Stimulated activated CD4-positive, alpha-beta T cell treated with anti-CD3 and anti-CD28 coated beads, TNF-alpha, amount 100 ng/mL, for 24 hours (primary cell): ENCODE data around the gene GPR17.

Experiments
- DNase-seq, 3 experiments: peaks; one replicate each; pipeline ENCODE4 v3.0.0-alpha.2; 2020; ENCODE audit warnings: low read depth in 3 of 3

GPR17 gene

DNA sequence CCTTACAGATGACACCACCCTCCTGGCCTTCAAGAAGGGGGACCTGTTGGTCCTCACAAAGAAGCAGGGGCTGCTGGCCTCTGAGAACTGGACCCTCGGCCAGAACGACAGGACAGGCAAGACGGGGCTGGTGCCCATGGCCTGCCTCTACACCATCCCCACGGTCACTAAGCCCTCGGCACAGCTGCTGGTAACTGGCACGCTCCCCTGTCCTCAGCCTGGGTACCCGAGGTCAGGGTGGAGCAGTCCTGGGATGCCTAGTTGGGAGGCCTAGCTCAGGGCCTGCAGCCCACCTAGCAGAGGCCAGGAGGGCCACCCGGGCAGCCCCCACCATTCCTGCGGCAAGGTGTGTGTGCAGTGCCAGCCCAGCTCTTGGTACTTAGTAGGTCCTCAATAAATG, 16.3 kb upstream of the GPR17 start:
- DNase-seq, result no peak

DNA sequence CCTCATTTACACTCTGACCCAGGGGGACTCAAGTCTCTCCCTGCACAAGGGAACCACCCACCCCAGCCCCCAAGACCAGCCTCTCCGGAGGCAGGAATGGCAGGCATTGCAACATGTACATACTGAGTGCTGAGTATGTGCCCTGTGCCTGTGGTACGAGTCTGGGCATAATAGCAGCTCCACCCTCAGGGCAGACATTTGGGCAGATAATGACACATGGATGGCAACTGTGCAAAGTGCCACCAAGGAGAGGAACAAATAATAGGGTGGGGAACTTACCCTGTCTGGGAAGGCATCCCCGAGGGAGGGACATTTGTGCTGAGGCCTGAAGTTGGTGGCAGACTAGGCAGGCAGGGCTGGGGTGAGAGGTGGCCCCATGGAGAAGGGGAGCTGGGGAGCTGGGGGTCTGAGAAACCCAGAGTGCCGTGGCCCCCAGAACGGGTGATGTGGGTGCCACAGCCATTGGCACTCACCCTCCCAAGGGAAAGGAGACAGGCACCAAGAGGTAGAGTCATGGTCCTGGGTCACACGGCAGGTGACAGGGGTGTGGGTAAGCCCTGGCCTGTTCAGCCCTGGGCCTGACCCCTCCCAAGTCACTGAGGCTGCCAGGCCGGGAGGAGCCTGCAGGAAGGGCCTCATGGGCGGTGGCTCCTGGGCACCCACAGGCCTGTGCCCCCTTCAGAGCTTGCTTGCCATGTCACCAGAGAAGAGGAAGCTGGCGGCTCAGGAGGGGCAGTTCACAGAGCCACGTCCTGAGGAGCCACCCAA, 15.7 kb upstream of the GPR17 start:
- DNase-seq, result no peak

- no peak for DNase-seq
Observed at GRCh38 chr2:127630864-127631540, 15.0 kb upstream of the GPR17 start.

GRCh38 chr2:127631541-127631996, 14.4 kb upstream of the GPR17 start:
- DNase-seq, result no peak

- DNase-seq, result no peak
Observed at GRCh38 chr2:127631997-127632581, 13.9 kb upstream of the GPR17 start.

GRCh38 chr2:127632592-127633489, 13.1 kb upstream of the GPR17 start:
- no peak for DNase-seq

DNA sequence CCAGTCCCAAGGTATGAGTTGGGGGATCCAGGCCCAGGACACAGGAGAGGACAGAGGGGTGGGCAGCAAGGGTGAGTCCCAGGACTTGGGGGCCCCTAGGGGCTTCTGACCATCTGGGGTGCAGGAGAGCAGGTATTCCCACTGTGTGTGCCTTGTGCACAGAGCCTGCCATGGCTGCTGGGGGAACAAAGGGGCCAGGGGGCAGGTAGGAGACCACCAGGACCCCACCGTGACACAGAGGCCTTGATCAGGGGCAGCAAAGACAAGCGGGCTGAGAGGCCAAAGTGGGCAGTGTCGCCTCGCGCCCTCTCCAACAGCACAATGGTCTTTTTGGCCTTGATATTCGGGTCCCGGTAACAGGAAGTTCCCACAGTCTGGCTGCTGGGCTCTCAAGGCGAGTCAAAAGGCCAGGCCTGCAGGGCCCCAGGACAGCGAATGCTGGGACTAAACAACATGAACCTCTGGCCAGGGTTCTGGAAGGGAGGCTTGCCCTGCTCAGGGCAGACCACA, 12.3 kb upstream of the GPR17 start:
- DNase-seq, result no peak

- no peak for DNase-seq
Observed at GRCh38 chr2:127634066-127634617, 11.8 kb upstream of the GPR17 start.

DNA sequence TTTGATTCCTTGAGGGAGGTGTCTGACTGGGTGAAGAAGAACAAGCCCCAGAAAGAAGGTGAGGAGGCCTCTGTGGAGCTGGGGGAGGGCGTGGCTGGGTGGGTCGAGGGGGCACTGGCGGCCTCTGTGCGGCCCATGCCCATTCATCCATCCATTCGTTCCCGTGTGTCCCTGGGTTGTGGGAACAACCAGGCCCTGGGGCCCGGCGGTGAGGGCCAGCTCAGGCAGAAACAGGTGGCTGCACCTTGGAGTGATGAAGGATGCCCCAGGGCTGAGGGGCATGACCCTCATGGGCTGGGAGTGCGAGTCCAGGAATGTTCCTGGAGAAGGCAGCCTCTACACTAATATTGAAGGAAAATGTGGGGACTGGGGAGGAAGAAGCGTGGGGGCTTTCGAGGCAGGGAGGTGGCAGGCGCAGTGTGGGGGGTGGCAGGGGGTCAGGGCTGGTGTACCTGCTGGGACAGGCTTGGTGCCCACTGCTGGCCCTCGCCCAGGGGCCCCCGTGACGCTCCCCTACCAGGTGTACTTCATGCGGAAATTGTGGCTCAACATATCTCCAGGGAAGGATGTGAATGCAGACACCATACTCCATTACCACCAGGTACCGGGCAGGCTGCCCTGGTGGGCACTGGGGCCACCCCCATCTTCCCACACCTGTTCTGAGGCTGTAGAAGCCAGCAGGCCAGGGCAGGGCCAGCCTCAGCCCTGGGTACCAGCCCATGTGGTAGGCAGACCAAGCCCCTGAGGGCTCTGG, 11.2 kb upstream of the GPR17 start:
- DNase-seq, result no peak

GRCh38 chr2:127635380-127636237, 10.3 kb upstream of the GPR17 start:
- DNase-seq, result no peak

DNA sequence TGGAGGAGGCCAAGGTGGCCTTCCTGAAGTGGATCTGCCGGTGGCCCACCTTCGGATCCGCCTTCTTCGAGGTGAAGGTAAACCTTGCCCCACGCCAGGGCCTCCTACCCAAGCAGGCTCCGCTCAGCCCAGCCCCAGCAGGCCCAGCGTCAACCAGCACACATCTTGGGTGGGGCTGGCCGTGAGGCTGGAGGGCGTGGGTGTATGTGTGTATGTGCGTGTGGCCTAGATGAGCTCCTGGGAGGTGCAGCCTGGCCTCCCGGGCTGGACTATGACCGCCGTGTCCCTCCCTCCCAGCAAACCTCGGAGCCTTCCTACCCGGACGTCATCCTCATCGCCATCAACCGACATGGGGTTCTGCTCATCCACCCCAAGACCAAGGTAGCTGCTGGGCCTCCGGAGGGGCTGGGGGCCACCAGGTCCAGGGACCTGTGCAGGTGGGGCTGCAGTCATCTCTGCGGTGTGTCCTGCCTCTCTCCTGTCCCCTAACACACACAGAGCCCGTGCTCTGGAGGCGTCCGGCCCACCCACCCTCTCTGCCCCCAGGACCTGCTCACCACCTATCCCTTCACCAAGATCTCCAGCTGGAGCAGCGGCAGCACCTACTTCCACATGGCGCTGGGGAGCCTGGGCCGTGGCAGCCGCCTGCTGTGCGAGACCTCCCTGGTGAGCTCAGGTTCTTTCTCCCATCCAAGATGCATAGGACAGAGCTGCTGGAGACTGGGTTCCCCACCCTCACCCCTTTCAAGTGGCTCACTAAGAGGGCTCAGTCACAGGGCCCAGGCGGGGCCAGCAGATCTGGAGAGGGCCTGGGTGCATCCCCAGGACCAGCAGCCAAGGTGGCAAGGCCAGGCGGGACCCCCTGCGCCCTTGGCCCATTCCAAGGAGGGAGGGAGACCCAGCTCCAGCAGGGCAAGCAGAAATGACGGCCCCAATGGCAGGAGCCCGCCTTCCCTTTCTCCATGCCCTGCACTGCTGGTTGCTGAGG, 9.4 kb upstream of the GPR17 start:
- no peak for DNase-seq

DNA sequence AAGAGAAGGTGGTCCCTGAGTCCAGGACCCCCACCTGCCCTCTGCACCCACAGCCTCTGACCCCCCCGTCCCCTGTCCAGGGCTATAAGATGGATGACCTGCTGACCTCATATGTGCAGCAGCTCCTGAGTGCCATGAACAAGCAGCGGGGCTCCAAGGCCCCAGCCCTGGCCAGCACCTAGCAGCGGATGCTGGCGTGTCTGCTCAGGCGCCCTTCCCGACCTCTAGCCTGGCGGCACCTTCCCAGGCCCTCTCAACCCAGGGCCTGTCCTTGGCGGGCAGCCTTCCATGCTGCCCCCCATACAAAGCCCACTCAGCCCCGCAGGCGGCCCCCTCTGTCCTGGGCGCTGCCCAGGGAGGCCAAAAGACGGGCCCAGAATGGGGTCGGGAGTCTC, 8.7 kb upstream of the GPR17 start:
- DNase-seq, result no peak

GRCh38 chr2:127637725-127638252, 8.2 kb upstream of the GPR17 start:
- no peak for DNase-seq

GRCh38 chr2:127638361-127639110, 7.4 kb upstream of the GPR17 start:
- no peak for DNase-seq

GRCh38 chr2:127639111-127639474, 6.9 kb upstream of the GPR17 start:
- no peak for DNase-seq

GRCh38 chr2:127640082-127641072, 5.6 kb upstream of the GPR17 start:
- peak in 1 of 3 experiments; percentile 29 for DNase-seq
